CD14-positive monocyte (primary cell): ENCODE results near the gene UCHL1. TPM values are rescaled to one million over a fixed set of nuclear protein-coding genes. Genes with fewer than 3 reads are reported as not detected.

Experiments
- DNase-seq, 3 donors: peaks; one replicate each; pipeline ENCODE4 v3.0.0-alpha.2; 2011 to 2022
- H2AFZ ChIP-seq: 2 replicates; pipeline ENCODE4 v1.6.0; 2012; ENCODE audit warnings: mild to moderate bottlenecking, low read depth, low read length, inconsistent platforms; ENCODE audit not compliant: insufficient read depth, poor library complexity, severe bottlenecking
- H3K27ac ChIP-seq, 2 donors: 1 replicate in 1 of 2; 2 replicates in 1 of 2; pipeline ENCODE4 v1.5.1; 2012 to 2013; ENCODE audit warnings: low read length in 2 of 2, control low read depth in 1 of 2, inconsistent platforms in 1 of 2, low read depth in 1 of 2, mild to moderate bottlenecking in 1 of 2
- H3K27me3 ChIP-seq, 2 donors: one replicate each; pipeline versions ENCODE4 v1.6.0 to v1.6.1; 2011 to 2013; ENCODE audit warnings: low read length in 2 of 2; ENCODE audit not compliant: control insufficient read depth in 2 of 2, insufficient read depth in 2 of 2
- H3K36me3 ChIP-seq, 2 donors: replicated peaks in 1 of 2; 1 replicate in 1 of 2; 2 replicates in 1 of 2; pipeline versions ENCODE4 v1.5.1 to v1.6.1; 2012 to 2013; ENCODE audit warnings: low read length in 2 of 2, control low read depth in 1 of 2, inconsistent platforms in 1 of 2, mild to moderate bottlenecking in 1 of 2; ENCODE audit not compliant: insufficient read depth in 2 of 2, control insufficient read depth in 1 of 2
- H3K4me1 ChIP-seq, 2 donors: 1 replicate in 1 of 2; 2 replicates in 1 of 2; pipeline versions ENCODE4 v1.5.1 to v1.6.1; 2012 to 2013; ENCODE audit warnings: low read length in 2 of 2, control low read depth in 1 of 2, inconsistent platforms in 1 of 2, mild to moderate bottlenecking in 1 of 2, moderate library complexity in 1 of 2; ENCODE audit not compliant: insufficient read depth in 2 of 2, control insufficient read depth in 1 of 2
- H3K4me2 ChIP-seq: replicated peaks from 2 replicates; pipeline ENCODE3; 2012; ENCODE audit warnings: low read length, moderate library complexity, mild to moderate bottlenecking; ENCODE audit not compliant: poor library complexity, severe bottlenecking; ENCODE audit errors: extremely low read depth
- H3K4me3 ChIP-seq, 3 experiments: fragments of 200-600 bp in 1 of 3; sonication (generic) in 1 of 3; replicated peaks in 1 of 3; 1 replicate in 2 of 3; 2 replicates in 1 of 3; pipeline ENCODE4 v1.5.1; 2011 to 2013; ENCODE audit warnings: low read length in 3 of 3, mild to moderate bottlenecking in 3 of 3, control low read depth in 2 of 3, low read depth in 2 of 3, inconsistent platforms in 1 of 3, moderate library complexity in 1 of 3
- H3K79me2 ChIP-seq: 2 replicates; pipeline ENCODE4 v1.6.0; 2012; ENCODE audit warnings: mild to moderate bottlenecking, control low read depth, inconsistent platforms, low read length, moderate library complexity; ENCODE audit not compliant: insufficient read depth
- H3K9ac ChIP-seq: 2 replicates; pipeline ENCODE4 v1.6.0; 2017; ENCODE audit warnings: low read length, mild to moderate bottlenecking; ENCODE audit not compliant: insufficient read depth, poor library complexity, severe bottlenecking
- H3K9me3 ChIP-seq, 2 donors: replicated peaks in 1 of 2; 1 replicate in 1 of 2; 2 replicates in 1 of 2; pipeline versions ENCODE4 v1.5.1 to v1.6.1; 2012 to 2013; ENCODE audit warnings: low read length in 2 of 2, control low read depth in 1 of 2; ENCODE audit not compliant: control insufficient read depth in 1 of 2, insufficient read depth in 1 of 2
- H4K20me1 ChIP-seq: 2 replicates; pipeline ENCODE4 v1.6.0; 2012; ENCODE audit warnings: mild to moderate bottlenecking, low read length, control low read depth, moderate library complexity; ENCODE audit not compliant: insufficient read depth
- H3K27ac Mint-ChIP-seq, 7 donors: one replicate each; pipeline ENCODE4 v1.8.0; 2020; ENCODE audit warnings: mild to moderate bottlenecking in 7 of 7, mixed read lengths in 7 of 7, moderate library complexity in 6 of 7, inconsistent platforms in 2 of 7
- H3K27me3 Mint-ChIP-seq, 3 donors: one replicate each; pipeline ENCODE4 v1.8.0; 2021 to 2022; ENCODE audit warnings: low read depth in 3 of 3, mild to moderate bottlenecking in 3 of 3, mixed read lengths in 3 of 3, moderate library complexity in 3 of 3, inconsistent platforms in 1 of 3
- H3K36me3 Mint-ChIP-seq, 2 donors: one replicate each; pipeline ENCODE4 v1.8.0; 2020; ENCODE audit warnings: mixed read lengths in 2 of 2, inconsistent platforms in 1 of 2, mild to moderate bottlenecking in 1 of 2
- H3K4me1 Mint-ChIP-seq: one replicate; pipeline ENCODE4 v1.8.0; 2020; ENCODE audit warnings: mild to moderate bottlenecking, mixed read lengths
- H3K4me3 Mint-ChIP-seq, 2 donors: one replicate each; pipeline ENCODE4 v1.8.0; 2020; ENCODE audit warnings: mild to moderate bottlenecking in 2 of 2, mixed read lengths in 2 of 2, moderate library complexity in 1 of 2
- H3K9me3 Mint-ChIP-seq, 7 donors: one replicate each; pipeline ENCODE4 v1.8.0; 2020 to 2022; ENCODE audit warnings: mixed read lengths in 7 of 7, mild to moderate bottlenecking in 6 of 7, moderate library complexity in 6 of 7, inconsistent platforms in 2 of 7
- CTCF ChIP-seq: fragments of 200-600 bp; IDR thresholded peaks from one replicate; pipeline ENCODE4 v1.8.0; 2022; ENCODE audit warnings: antibody characterized with exemption, mild to moderate bottlenecking
- WGBS: methylation state at CpG from one replicate; pipeline ENCODE4 v1.1.5; 2013; ENCODE audit warnings: missing lambda C conversion rate; ENCODE audit not compliant: insufficient coverage; 5-methylcytosine and 5-hydroxymethylcytosine counted together
- intact Hi-C, 2 donors: fragments of 100-400 bp; cut with micrococcal nuclease; formaldehyde crosslinking; loops; one replicate each; pipeline versions ENCODE4 v1.15.0 to v1.15.1; 2023
- polyA plus RNA-seq, 3 donors: library from polyadenylated mRNA; depleted of rRNA in 1 of 3; unstranded in 2 of 3; stranded (reverse) in 1 of 3; fragments of 300-500 nt in 2 of 3; fragments of >200 nt in 1 of 3; fragmentation: Illumina TruSeq in 2 of 3; gene quantifications; 1 replicate in 2 of 3; 2 replicates in 1 of 3; pipeline ENCODE4 v1.2.3, GENCODE V29; 2012 to 2021

UCHL1 gene
- polyA plus RNA-seq, 3 donors: not detected

GRCh38 chr4:41219421-41219950, 37.2 kb upstream of the UCHL1 start:
- no peak overlapping the region for H3K4me3 Mint-ChIP-seq
- WGBS: 90% methylated on average over 2 of the region's 3 CpGs
- Histone ChIP-seq H3K4me1 (peaks cover 10 to 12% of the 10 kb centered on the region in 2 donors), H3K79me2 (no peaks in the 10 kb centered on the region), H3K27ac (no peak overlapping the region), H3K27me3 (peaks cover 32 to 33% of the 10 kb centered on the region in 2 donors), H3K9me3 (no peaks in the 10 kb centered on the region), H3K36me3 (no peaks in the 10 kb centered on the region), H4K20me1 (no peaks in the 10 kb centered on the region), H3K4me2 (no peak overlapping the region), H3K9ac (no peak overlapping the region), H3K4me3 (no peak overlapping the region), H2AFZ (no peak overlapping the region)
- intact Hi-C loops: loop anchor here (5.0 to 10.0 kb wide), 3 partner anchors 245 to 295 kb away; no protein-coding TSS in a partner anchor
- no peak for TF ChIP-seq CTCF
- DNase-seq: no peak
- peaks cover 0 to 5% (median 0%) of the 10 kb centered on the region in 7 donors for H3K9me3 Mint-ChIP-seq
- H3K27ac Mint-ChIP-seq: no peak overlapping the region
- H3K36me3 Mint-ChIP-seq: peaks cover 0 to 5% of the 10 kb centered on the region in 2 donors
- peaks cover 15% of the 10 kb centered on the region for H3K4me1 Mint-ChIP-seq
- peaks cover 42 to 52% (median 46%) of the 10 kb centered on the region in 3 donors for H3K27me3 Mint-ChIP-seq

DNA sequence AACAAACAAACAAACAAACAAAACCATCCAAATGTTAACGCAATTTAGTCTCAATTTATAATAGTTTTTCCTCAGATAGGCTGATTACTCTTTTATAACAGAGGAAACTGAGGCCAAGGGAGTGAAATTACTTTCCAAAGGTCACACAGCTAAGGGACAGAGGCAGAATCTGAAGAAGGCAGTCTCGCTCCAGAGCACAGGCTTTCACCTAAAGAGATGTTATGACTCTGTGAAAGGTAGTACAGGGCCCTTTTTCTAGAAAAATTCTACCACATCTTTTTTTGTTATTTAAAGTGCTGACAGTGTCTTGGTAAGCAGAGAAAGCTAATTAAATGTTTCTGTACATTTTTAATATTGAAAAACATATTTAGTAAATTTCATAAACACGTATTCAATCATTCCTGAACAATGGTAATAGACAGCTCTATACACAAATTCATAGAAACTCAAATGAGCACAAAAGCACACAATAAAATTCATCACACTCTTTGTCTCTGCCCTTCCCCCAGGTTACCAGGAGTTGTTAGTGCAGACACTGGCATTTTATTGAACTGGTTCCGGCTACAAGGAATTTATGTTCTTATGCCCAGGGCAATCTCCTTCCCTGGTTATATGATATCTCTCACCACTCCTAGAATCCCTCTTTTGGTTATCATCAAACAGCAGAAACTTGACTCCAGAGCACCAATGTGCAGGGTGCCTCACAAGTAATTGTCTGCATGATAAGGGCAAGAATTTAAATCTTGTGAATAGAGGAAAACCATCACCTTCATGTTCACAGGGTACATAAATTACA, 34.7 kb upstream of the UCHL1 start:
- Histone ChIP-seq H2AFZ (no peak overlapping the region), H3K9me3 (no peaks in the 10 kb centered on the region), H3K36me3 (no peaks in the 10 kb centered on the region), H3K27me3 (peaks cover 11 to 12% of the 10 kb centered on the region in 2 donors), H3K4me2 (no peak overlapping the region), H3K4me3 (no peak overlapping the region), H3K27ac (no peak overlapping the region), H3K4me1 (no peaks in the 10 kb centered on the region), H3K9ac (no peak overlapping the region), H3K79me2 (no peaks in the 10 kb centered on the region), H4K20me1 (no peaks in the 10 kb centered on the region)
- H3K36me3 Mint-ChIP-seq: no peaks in the 10 kb centered on the region
- intact Hi-C loops: no loop called here
- DNase-seq: no peak
- no peak for TF ChIP-seq CTCF
- H3K9me3 Mint-ChIP-seq: peaks cover 0 to 6% (median 0%) of the 10 kb centered on the region in 7 donors
- 83% methylated on average over 2 of the region's 4 CpGs for WGBS
- peaks cover 20 to 29% (median 25%) of the 10 kb centered on the region in 3 donors for H3K27me3 Mint-ChIP-seq
- H3K4me1 Mint-ChIP-seq: no peaks in the 10 kb centered on the region
- no peak overlapping the region for H3K4me3 Mint-ChIP-seq
- H3K27ac Mint-ChIP-seq: no peak overlapping the region
